GM12865 (cell line): ENCODE results near the gene BTBD9.
"Not testable (repeated sequence)": the region's sequence is repeated elsewhere in the genome, so short reads cannot be mapped to it uniquely, and the experiment has no call there.

ENCODE experiments used
- DNase-seq: peaks from one replicate; pipeline ENCODE4 v3.0.0; 2010; ENCODE audit warnings: low read depth
- H3K4me3 ChIP-seq: 2 replicates; pipeline ENCODE4 v1.5.1; 2011; ENCODE audit warnings: mild to moderate bottlenecking, low read depth, low read length, control low read depth
- CTCF ChIP-seq: IDR thresholded peaks from 2 replicates; pipeline ENCODE4 v1.5.1; 2011; ENCODE audit warnings: low read length, control low read depth, low read depth, inconsistent platforms; ENCODE audit not compliant: insufficient read depth; ENCODE audit errors: missing control alignments

Gene BTBD9

GRCh38 chr6:38352636-38353035, 287.1 kb downstream of the BTBD9 start:
- TF ChIP-seq CTCF = no peak
- no peak overlapping the region for H3K4me3 ChIP-seq
- no peak for DNase-seq

- TF ChIP-seq CTCF = no peak
- DNase-seq = no peak
- no peak overlapping the region for H3K4me3 ChIP-seq
These were observed 288.8 kb downstream of the BTBD9 start for GRCh38 chr6:38350942-38351341.

- DNase-seq = no peak
- TF ChIP-seq CTCF = no peak
- no peak overlapping the region for H3K4me3 ChIP-seq
These were observed 289.5 kb downstream of the BTBD9 start for GRCh38 chr6:38350220-38350619.

GRCh38 chr6:38349795-38350194, 289.9 kb downstream of the BTBD9 start:
- no peak overlapping the region for H3K4me3 ChIP-seq
- TF ChIP-seq CTCF = no peak
- no peak for DNase-seq

GRCh38 chr6:38349221-38349620, 290.5 kb downstream of the BTBD9 start:
- no peak for TF ChIP-seq CTCF
- H3K4me3 ChIP-seq = no peak overlapping the region
- no peak for DNase-seq

GRCh38 chr6:38348371-38348770, 291.4 kb downstream of the BTBD9 start:
- DNase-seq = no peak
- TF ChIP-seq CTCF = no peak
- no peak overlapping the region for H3K4me3 ChIP-seq

- DNase-seq, H3K4me3 ChIP-seq: not testable (repeated sequence)
These were observed 291.9 kb downstream of the BTBD9 start for GRCh38 chr6:38347829-38348228.
